Caco-2 (cell line): ENCODE data around the gene SLC12A7. TPM values are rescaled to one million over a fixed set of nuclear protein-coding genes. Genes with fewer than 3 reads are reported as not detected.

ENCODE experiments used
- BruUV-seq: library from RNA; stranded (reverse); fragments of 400-500 nt; replicated peaks from 2 replicates; lab custom pipeline; 2021; lab: Mats Ljungman, UMichigan
- CTCF ChIA-PET: fragments of 300-600 bp; sonication (Branson Sonifier 250); formaldehyde crosslinking; loops from one replicate; lab custom pipeline; 2022; ENCODE audit warnings: antibody characterized with exemption; lab: Charles Lee
- POLR2A ChIA-PET: fragments of 300-600 bp; sonication (Branson Sonifier 250); formaldehyde crosslinking; loops from one replicate; lab custom pipeline; 2022; ENCODE audit warnings: antibody characterized with exemption; lab: Charles Lee
- DNase-seq, 2 experiments: peaks; one replicate each; pipeline versions ENCODE4 v3.0.0 to v3.0.0-alpha.2; 2020 to 2022
- H3K27me3 ChIP-seq: replicated peaks from 2 replicates; pipeline ENCODE4 v1.6.0; 2011; ENCODE audit warnings: low read length; ENCODE audit not compliant: control insufficient read depth, insufficient read depth
- H3K36me3 ChIP-seq: 2 replicates; pipeline ENCODE4 v1.5.1; 2011; ENCODE audit warnings: low read length; ENCODE audit not compliant: control insufficient read depth, insufficient read depth
- H3K4me1 ChIP-seq: fragments of 250-450 bp; sonication (Bioruptor Pico); 2 replicates; pipeline ENCODE4 v1.5.1; 2020; ENCODE audit warnings: mild to moderate bottlenecking
- H3K4me3 ChIP-seq: 2 replicates; pipeline ENCODE4 v1.5.1; 2011; ENCODE audit warnings: low read depth, mild to moderate bottlenecking, control low read depth, low read length
- H3K9me3 ChIP-seq: fragments of 250-450 bp; sonication (Bioruptor Pico); 2 replicates; pipeline ENCODE4 v1.5.1; 2020; ENCODE audit warnings: mild to moderate bottlenecking, moderate library complexity
- H3K27ac Mint-ChIP-seq: one replicate; pipeline ENCODE4 v1.8.0; 2022; ENCODE audit warnings: mixed read lengths; ENCODE audit not compliant: unreplicated experiment
- H3K27me3 Mint-ChIP-seq: one replicate; pipeline ENCODE4 v1.8.0; 2022; ENCODE audit warnings: mixed read lengths; ENCODE audit not compliant: insufficient read depth, unreplicated experiment
- H3K36me3 Mint-ChIP-seq: one replicate; pipeline ENCODE4 v1.8.0; 2022; ENCODE audit warnings: mild to moderate bottlenecking, mixed read lengths; ENCODE audit not compliant: insufficient read depth, unreplicated experiment
- H3K4me1 Mint-ChIP-seq: one replicate; pipeline ENCODE4 v1.8.0; 2022; ENCODE audit warnings: low read depth, mixed read lengths; ENCODE audit not compliant: unreplicated experiment
- H3K4me3 Mint-ChIP-seq: one replicate; pipeline ENCODE4 v1.8.0; 2022; ENCODE audit warnings: mild to moderate bottlenecking, moderate library complexity, mixed read lengths; ENCODE audit not compliant: unreplicated experiment
- H3K9me3 Mint-ChIP-seq: one replicate; pipeline ENCODE4 v1.8.0; 2022; ENCODE audit warnings: mixed read lengths; ENCODE audit not compliant: unreplicated experiment
- intact Hi-C: fragments of 100-400 bp; cut with micrococcal nuclease; formaldehyde crosslinking; loops from one replicate; pipeline ENCODE4 v1.10.0; 2022; ENCODE audit not compliant: unreplicated experiment
- total RNA-seq: library from RNA; stranded (reverse); gene quantifications from 2 replicates; pipeline ENCODE4 v1.2.3, GENCODE V29; 2022
- TF ChIP-seq, protein P1 (sequence below), 2 experiments: fragments of 200-600 bp in 1 of 2; IDR thresholded peaks; 1 replicate in 1 of 2; 2 replicates in 1 of 2; pipeline versions ENCODE4 v1.5.1 to v1.8.0; 2011 to 2022; ENCODE audit warnings: antibody characterized with exemption in 1 of 2, control low read depth in 1 of 2, inconsistent platforms in 1 of 2, low read depth in 1 of 2, low read length in 1 of 2, mild to moderate bottlenecking in 1 of 2, moderate library complexity in 1 of 2; ENCODE audit not compliant: insufficient read depth in 1 of 2, severe bottlenecking in 1 of 2, unreplicated experiment in 1 of 2

SLC12A7 gene
- total RNA-seq, 1 experiment from 2014 or later, result 41.7 TPM

DNA sequence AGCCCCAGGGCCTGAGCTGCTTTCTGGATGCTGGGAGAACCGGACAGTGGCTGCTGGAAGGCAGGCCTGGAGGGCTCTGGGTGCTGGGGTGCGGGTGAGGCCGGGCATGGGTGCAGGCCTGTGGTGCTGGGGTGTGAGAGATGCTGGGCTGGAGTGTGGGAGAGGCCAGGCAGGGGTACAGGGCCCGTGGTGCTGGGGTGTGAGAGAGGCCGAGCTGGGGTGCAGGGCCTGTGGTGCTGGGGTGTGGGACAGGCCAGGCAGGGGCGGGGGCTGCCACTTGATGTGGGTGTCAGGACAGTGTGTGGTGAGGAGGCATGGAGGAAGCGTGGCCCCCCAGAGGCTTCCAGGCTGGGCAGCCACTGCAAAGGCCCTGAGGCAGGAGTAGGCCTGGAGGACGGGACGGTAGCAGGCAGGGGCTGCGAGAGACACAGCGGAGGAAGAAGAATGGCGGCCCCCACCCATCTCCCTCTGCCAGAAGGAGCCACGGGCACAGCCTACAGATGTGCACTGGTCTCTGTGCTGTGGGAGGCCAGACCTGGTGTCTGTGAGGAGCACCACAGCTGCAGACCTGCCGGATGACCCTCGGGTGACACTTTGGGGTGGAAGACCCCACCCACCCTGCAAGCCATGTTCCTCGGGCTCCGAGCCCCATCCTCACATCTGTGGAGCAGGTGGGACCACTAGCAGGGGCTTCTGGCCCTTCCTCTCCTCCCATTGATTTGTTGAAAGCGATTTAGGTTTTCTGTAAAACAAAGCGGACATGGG lies 94.0 kb downstream of the SLC12A7 start:
- no peaks in the 10 kb centered on the region for H3K9me3 ChIP-seq
- no peak overlapping the region for H3K4me3 ChIP-seq
- Mint-ChIP-seq H3K27me3 (no peaks in the 10 kb centered on the region), H3K4me1 (no peaks in the 10 kb centered on the region), H3K9me3 (no peaks in the 10 kb centered on the region), H3K27ac (no peak overlapping the region), H3K4me3 (no peak overlapping the region), H3K36me3 (no peaks in the 10 kb centered on the region)
- POLR2A ChIA-PET, result no interaction called here
- CTCF ChIA-PET, result no interaction called here
- 0 out of 2 replicates have a peak, but pooled peaks cover 3% of the 10 kb centered on the region for H3K4me1 ChIP-seq
- no peaks in the 10 kb centered on the region for H3K27me3 ChIP-seq
- H3K36me3 ChIP-seq, result no peaks in the 10 kb centered on the region
- TF ChIP-seq, protein P1, sequence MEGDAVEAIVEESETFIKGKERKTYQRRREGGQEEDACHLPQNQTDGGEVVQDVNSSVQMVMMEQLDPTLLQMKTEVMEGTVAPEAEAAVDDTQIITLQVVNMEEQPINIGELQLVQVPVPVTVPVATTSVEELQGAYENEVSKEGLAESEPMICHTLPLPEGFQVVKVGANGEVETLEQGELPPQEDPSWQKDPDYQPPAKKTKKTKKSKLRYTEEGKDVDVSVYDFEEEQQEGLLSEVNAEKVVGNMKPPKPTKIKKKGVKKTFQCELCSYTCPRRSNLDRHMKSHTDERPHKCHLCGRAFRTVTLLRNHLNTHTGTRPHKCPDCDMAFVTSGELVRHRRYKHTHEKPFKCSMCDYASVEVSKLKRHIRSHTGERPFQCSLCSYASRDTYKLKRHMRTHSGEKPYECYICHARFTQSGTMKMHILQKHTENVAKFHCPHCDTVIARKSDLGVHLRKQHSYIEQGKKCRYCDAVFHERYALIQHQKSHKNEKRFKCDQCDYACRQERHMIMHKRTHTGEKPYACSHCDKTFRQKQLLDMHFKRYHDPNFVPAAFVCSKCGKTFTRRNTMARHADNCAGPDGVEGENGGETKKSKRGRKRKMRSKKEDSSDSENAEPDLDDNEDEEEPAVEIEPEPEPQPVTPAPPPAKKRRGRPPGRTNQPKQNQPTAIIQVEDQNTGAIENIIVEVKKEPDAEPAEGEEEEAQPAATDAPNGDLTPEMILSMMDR (IDR thresholded peaks at IDR 0.05; ENCODE audit: insufficient read depth in 1 of 2, low read depth in 1 of 2, low read length in 1 of 2, severe bottlenecking in 1 of 2, unreplicated experiment in 1 of 2), result no peak
- no peak for DNase-seq
- intact Hi-C loops, result no loop called here
- no TSS peak for BruUV-seq

DNA sequence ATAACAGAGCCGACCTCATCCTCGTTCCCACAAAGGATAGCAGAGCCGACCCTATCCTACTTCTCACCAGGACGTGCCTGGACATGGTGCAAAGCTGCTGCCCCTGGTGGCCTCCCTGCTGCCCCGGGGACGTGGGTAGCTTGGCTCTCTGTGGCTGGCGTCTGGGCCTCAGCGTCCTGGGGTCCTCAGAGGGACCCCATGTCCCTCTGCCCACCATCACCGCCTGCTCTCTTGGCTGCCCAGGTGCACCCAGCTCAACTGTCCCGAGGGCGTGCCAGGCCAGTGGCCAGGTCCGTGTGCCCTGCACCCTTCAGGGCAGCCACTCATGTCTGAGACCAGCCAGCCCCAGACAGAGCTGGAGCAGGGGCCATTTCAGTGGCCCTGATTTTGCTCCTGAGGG lies 94.8 kb downstream of the SLC12A7 start:
- no TSS peak for BruUV-seq
- no peak overlapping the region for H3K27ac Mint-ChIP-seq
- H3K27me3 Mint-ChIP-seq, result no peaks in the 10 kb centered on the region
- CTCF ChIA-PET, result interaction anchor here (0.6 kb wide), 1 partner anchor 16 kb away, joined by 3 read pairs; no protein-coding TSS in a partner anchor
- intact Hi-C loops, result no loop called here
- Histone ChIP-seq H3K36me3 (no peaks in the 10 kb centered on the region), H3K4me3 (no peak overlapping the region), H3K9me3 (no peaks in the 10 kb centered on the region), H3K4me1 (0 out of 2 replicates have a peak, but pooled peaks cover 3% of the 10 kb centered on the region), H3K27me3 (no peaks in the 10 kb centered on the region)
- H3K4me1 Mint-ChIP-seq, result no peaks in the 10 kb centered on the region
- no peak for DNase-seq
- POLR2A ChIA-PET, result no interaction called here
- TF ChIP-seq, protein P1 (IDR thresholded peaks at IDR 0.05; ENCODE audit: insufficient read depth in 1 of 2, low read depth in 1 of 2, low read length in 1 of 2, severe bottlenecking in 1 of 2, unreplicated experiment in 1 of 2), result no peak
- no peaks in the 10 kb centered on the region for H3K9me3 Mint-ChIP-seq
- H3K36me3 Mint-ChIP-seq, result no peaks in the 10 kb centered on the region
- no peak overlapping the region for H3K4me3 Mint-ChIP-seq

GRCh38 chr5:1016476-1016875 lies 95.4 kb downstream of the SLC12A7 start:
- Mint-ChIP-seq H3K4me1 (no peaks in the 10 kb centered on the region), H3K27me3 (no peaks in the 10 kb centered on the region), H3K9me3 (no peaks in the 10 kb centered on the region), H3K27ac (no peak overlapping the region), H3K36me3 (no peaks in the 10 kb centered on the region), H3K4me3 (no peak overlapping the region)
- Histone ChIP-seq H3K9me3 (no peaks in the 10 kb centered on the region), H3K36me3 (no peaks in the 10 kb centered on the region), H3K4me3 (no peak overlapping the region), H3K27me3 (no peaks in the 10 kb centered on the region), H3K4me1 (0 out of 2 replicates have a peak, but pooled peaks cover under 1% of the 10 kb centered on the region)
- no peak for DNase-seq
- no TSS peak for BruUV-seq
- ChIA-PET POLR2A (no interaction called here), CTCF (interaction anchor here (0.6 kb wide), 1 partner anchor 15 kb away, joined by 3 read pairs; no protein-coding TSS in a partner anchor)
- TF ChIP-seq, protein P1 (IDR thresholded peaks at IDR 0.05; ENCODE audit: insufficient read depth in 1 of 2, low read depth in 1 of 2, low read length in 1 of 2, severe bottlenecking in 1 of 2, unreplicated experiment in 1 of 2), result no peak
- intact Hi-C loops, result no loop called here
